Lung (tissue), 12 donors: Measurements from ENCODE around the gene IER3. TPM values are rescaled to one million over a fixed set of nuclear protein-coding genes. Genes with fewer than 3 reads are reported as not detected.

Experiments used
- ATAC-seq: fragments of 200-7000 bp; cut with Tn5 transposase; one replicate; pipeline ENCODE4 v1.9.1; 2020; ENCODE audit warnings: moderate number of reproducible peaks; ENCODE audit not compliant: insufficient read depth, low FRiP score
- DNase-seq, 3 donors: peaks; one replicate each; pipeline ENCODE4 v3.0.0-alpha.2; 2013 to 2017
- H3K27ac ChIP-seq, 2 donors: one replicate each; pipeline ENCODE4 v1.5.1; 2013; ENCODE audit warnings: mild to moderate bottlenecking in 2 of 2, moderate library complexity in 2 of 2, control low read depth in 1 of 2, inconsistent platforms in 1 of 2, low read depth in 1 of 2, low read length in 1 of 2
- H3K27me3 ChIP-seq, 3 donors: one replicate each; pipeline ENCODE4 v1.5.1; 2013; ENCODE audit warnings: low read length in 2 of 3; ENCODE audit not compliant: control insufficient read depth in 3 of 3, insufficient read depth in 3 of 3
- H3K36me3 ChIP-seq, 4 donors: one replicate each; pipeline ENCODE4 v1.5.1; 2013; ENCODE audit warnings: low read length in 4 of 4, mild to moderate bottlenecking in 1 of 4, moderate library complexity in 1 of 4; ENCODE audit not compliant: control insufficient read depth in 4 of 4, insufficient read depth in 4 of 4
- H3K4me1 ChIP-seq, 5 donors: one replicate each; pipeline ENCODE4 v1.5.1; 2013; ENCODE audit warnings: low read length in 5 of 5, mild to moderate bottlenecking in 2 of 5, moderate library complexity in 1 of 5; ENCODE audit not compliant: control insufficient read depth in 5 of 5, insufficient read depth in 5 of 5
- H3K4me3 ChIP-seq: one replicate; pipeline ENCODE4 v1.5.1; 2013; ENCODE audit warnings: mild to moderate bottlenecking, control low read depth, moderate library complexity
- H3K9ac ChIP-seq, 2 donors: one replicate each; pipeline ENCODE4 v1.5.1; 2013; ENCODE audit warnings: low read length in 2 of 2, control low read depth in 1 of 2; ENCODE audit not compliant: insufficient read depth in 1 of 2
- H3K9me3 ChIP-seq, 4 donors: one replicate each; pipeline ENCODE4 v1.5.1; 2013; ENCODE audit warnings: low read length in 3 of 4, mild to moderate bottlenecking in 1 of 4, moderate library complexity in 1 of 4; ENCODE audit not compliant: control insufficient read depth in 4 of 4, insufficient read depth in 3 of 4
- CTCF ChIP-seq: IDR thresholded peaks from 2 replicates; pipeline ENCODE4 v1.5.1; 2012; ENCODE audit warnings: mild to moderate bottlenecking; ENCODE audit errors: control extremely low read depth, extremely low read depth
- WGBS, 2 donors: extraction: QIAGEN DNeasy Blood & Tissue Kit; methylation state at CpG; one replicate each; pipeline ENCODE4 v1.1.7; 2013; 5-methylcytosine and 5-hydroxymethylcytosine counted together
- polyA plus RNA-seq, 2 donors: library from polyadenylated mRNA; stranded (reverse); fragments of 200-250 nt; gene quantifications; one replicate each; pipeline ENCODE4 v1.2.1, GENCODE V29; 2013
- total RNA-seq, 2 donors: library from RNA; depleted of rRNA in 1 of 2; stranded (reverse); fragments of >200 nt in 1 of 2; gene quantifications; one replicate each; pipeline ENCODE4 v1.2.1, GENCODE V29; 2014 to 2021
- donor health status: control.
- donor health status: control.
- donor health status: Bipolar disorder and iron deficiency.
- donor health status: healthy.
- donor health status: DM: yes; HTN: yes; CAD: no.

Gene IER3
- total and polyA plus RNA-seq, 4 donors: 16.7 to 302 (median 67.6) TPM

DNA sequence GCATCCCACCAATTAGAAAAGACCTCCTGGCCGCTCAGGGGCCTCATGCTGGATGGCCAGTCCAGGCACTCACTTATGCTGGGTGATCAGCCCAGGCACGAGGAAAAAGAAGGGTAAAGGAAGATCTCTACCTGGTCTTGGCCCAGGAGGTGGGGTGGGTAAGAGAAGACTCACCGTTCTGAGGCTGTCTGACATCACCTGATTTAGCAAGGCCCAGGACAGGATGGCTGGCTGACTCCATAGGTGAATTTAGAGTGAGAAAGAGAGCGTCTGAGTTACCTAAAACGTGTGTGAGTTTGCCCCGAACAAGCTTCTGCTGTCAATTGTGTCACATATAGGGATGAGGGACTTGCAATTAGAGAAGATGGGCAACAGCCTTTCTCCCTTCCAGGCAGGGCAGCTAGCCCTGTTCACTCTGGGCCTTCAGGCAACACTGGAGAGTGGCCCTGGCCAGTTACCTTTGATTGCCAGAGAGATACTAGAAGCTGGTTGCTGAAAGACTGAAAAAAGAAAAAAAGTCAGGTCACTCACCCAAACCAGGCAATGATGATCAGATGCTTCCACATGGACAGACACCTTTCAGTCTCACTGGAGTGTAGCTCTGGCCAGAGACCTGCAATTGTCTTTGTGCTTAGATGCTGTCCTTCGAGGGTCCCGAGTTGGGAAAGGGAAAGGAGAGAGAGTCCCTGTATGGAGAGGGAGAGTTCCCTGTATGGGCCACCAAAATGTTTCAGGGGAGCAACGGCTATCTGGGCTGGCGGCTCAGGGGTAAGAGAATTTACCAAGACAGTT is 35.7 kb upstream of the IER3 start:
- no peaks in the 10 kb centered on the region for H3K27me3 ChIP-seq
- H3K4me3 ChIP-seq: no peak overlapping the region
- TF ChIP-seq CTCF: no peak
- H3K9me3 ChIP-seq: no peaks in the 10 kb centered on the region
- peaks cover 16 to 48% (median 30%) of the 10 kb centered on the region in 5 donors for H3K4me1 ChIP-seq
- no peak for DNase-seq
- no peaks in the 10 kb centered on the region for H3K36me3 ChIP-seq
- H3K9ac ChIP-seq: no peak overlapping the region
- H3K27ac ChIP-seq: peak overlapping the region; percentile 64 to 72
- 89 to 92% methylated on average over 10 of the region's 10 CpGs for WGBS, 2 donors
- ATAC-seq: no peak

- TF ChIP-seq CTCF: no peak
- Histone ChIP-seq H3K9ac (no peak overlapping the region), H3K4me3 (no peak overlapping the region), H3K4me1 (peaks cover 16 to 48% (median 30%) of the 10 kb centered on the region in 5 donors), H3K36me3 (no peaks in the 10 kb centered on the region), H3K27me3 (no peaks in the 10 kb centered on the region), H3K27ac (peak overlapping the region; percentile 46 to 72), H3K9me3 (no peaks in the 10 kb centered on the region)
- no peak for ATAC-seq
- no peak for DNase-seq
- 79 to 94% methylated on average over 3 of the region's 3 CpGs for WGBS, 2 donors
Measured at GRCh38 chr6:30778001-30778635, 33.8 kb upstream of the IER3 start.

DNA sequence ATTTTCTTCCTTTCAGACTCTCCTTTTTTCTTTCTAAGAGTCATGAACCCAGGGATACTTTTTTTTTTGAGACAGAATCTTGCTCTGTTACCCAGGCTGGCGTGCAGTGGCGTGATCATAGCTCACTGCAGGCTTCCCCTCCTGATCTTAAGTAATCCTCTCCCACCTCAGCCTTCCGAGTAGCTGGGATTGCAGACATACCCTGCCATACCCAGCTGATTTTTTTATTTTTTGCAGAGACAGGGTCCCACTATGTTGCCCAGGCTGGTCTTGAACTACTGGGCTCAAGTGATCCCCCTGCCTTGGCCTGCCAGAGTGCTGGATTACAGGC is 32.8 kb upstream of the IER3 start:
- Histone ChIP-seq H3K27me3 (no peaks in the 10 kb centered on the region), H3K36me3 (no peaks in the 10 kb centered on the region), H3K9ac (no peak overlapping the region), H3K9me3 (no peaks in the 10 kb centered on the region), H3K27ac (no peak overlapping the region), H3K4me3 (no peak overlapping the region), H3K4me1 (peaks cover 16 to 41% (median 25%) of the 10 kb centered on the region in 5 donors)
- 47 to 86% methylated on average over 3 of the region's 3 CpGs for WGBS, 2 donors
- DNase-seq (no peak), ATAC-seq (no peak)
- TF ChIP-seq CTCF: no peak
